Measurements from ENCODE around the gene MICALL1.

DNA sequence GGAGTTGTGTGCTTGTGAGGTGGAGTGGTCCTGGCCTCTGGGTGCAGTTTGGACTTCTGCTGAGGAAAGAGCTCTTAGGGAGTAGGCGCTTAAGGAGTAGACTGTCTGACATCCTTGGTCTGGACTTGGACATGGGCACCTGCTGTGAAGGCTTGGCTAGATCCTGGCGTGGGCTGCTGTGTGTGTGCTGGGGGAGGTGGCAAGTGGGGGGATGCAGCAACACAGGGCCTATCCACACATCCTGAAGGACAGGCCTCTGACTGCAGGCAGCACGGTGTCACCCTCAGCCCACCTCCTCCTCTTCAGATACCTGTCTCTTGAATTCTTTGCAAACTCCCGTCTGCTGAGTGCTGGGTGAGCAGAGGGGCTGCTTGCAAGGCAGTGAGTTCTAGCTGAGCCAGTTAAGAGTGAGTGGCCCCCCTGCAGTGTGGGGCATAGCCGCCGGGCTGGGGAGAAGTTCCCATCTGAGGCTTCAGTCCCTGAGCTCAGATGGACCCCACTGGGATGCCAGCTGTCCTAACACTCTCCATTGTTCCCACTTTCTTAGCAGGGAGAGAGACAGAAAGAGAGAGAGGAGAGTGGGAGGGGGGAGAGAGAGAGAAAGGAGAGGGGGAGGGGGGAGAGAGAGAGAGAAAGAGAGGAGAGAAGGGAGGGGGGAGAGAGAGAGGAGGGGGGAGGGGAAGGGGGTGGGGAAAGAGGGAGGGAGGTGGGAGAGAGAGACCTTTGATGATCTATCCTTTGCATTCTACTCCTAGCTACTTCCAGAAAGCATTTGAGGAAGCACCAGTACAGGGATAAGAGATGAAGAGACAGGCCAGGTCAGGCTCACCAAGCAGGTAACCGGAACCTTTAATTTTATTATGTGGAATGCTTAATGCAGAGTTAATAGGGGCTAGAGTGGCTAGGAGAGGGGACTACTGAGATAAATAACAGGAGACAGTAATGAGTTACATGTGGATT lies 65.7 kb downstream of the MICALL1 start:
- TF ChIP-seq POLR2AphosphoS5 (IDR thresholded peaks at IDR 0.05; ENCODE audit: low read depth, low read length) (no peak), TAF1 (IDR thresholded peaks at IDR 0.05; ENCODE audit: borderline replicate concordance, insufficient read depth, low read length) (no peak)
- TF ChIP-seq, protein P1, sequence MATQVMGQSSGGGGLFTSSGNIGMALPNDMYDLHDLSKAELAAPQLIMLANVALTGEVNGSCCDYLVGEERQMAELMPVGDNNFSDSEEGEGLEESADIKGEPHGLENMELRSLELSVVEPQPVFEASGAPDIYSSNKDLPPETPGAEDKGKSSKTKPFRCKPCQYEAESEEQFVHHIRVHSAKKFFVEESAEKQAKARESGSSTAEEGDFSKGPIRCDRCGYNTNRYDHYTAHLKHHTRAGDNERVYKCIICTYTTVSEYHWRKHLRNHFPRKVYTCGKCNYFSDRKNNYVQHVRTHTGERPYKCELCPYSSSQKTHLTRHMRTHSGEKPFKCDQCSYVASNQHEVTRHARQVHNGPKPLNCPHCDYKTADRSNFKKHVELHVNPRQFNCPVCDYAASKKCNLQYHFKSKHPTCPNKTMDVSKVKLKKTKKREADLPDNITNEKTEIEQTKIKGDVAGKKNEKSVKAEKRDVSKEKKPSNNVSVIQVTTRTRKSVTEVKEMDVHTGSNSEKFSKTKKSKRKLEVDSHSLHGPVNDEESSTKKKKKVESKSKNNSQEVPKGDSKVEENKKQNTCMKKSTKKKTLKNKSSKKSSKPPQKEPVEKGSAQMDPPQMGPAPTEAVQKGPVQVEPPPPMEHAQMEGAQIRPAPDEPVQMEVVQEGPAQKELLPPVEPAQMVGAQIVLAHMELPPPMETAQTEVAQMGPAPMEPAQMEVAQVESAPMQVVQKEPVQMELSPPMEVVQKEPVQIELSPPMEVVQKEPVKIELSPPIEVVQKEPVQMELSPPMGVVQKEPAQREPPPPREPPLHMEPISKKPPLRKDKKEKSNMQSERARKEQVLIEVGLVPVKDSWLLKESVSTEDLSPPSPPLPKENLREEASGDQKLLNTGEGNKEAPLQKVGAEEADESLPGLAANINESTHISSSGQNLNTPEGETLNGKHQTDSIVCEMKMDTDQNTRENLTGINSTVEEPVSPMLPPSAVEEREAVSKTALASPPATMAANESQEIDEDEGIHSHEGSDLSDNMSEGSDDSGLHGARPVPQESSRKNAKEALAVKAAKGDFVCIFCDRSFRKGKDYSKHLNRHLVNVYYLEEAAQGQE (IDR thresholded peaks at IDR 0.05; ENCODE audit: insufficient read depth in 1 of 2, low read depth in 2 of 2, low read length in 2 of 2) = no peak
